HFFc6 (cell line): Measurements from ENCODE around the gene CARMIL1. TPM values are rescaled to one million over a fixed set of nuclear protein-coding genes. Genes with fewer than 3 reads are reported as not detected.
A peak's percentile ranks its signal among the peaks of the same experiment; 100 is the strongest.

Experiments
- DNase-seq: peaks from one replicate; pipeline ENCODE4 v3.0.0-alpha.2; 2018
- H3K27ac Mint-ChIP-seq: 2 replicates; pipeline ENCODE4 v1.8.0; 2020; ENCODE audit warnings: mild to moderate bottlenecking, mixed read lengths
- H3K27me3 Mint-ChIP-seq: 2 replicates; pipeline ENCODE4 v1.8.0; 2021; ENCODE audit warnings: mild to moderate bottlenecking, moderate library complexity, mixed read lengths; ENCODE audit not compliant: insufficient read depth
- H3K36me3 Mint-ChIP-seq: 2 replicates; pipeline ENCODE4 v1.8.0; 2021; ENCODE audit warnings: low read depth, mixed read lengths
- H3K4me1 Mint-ChIP-seq: 2 replicates; pipeline ENCODE4 v1.8.0; 2020; ENCODE audit warnings: low read depth, mixed read lengths
- H3K4me3 Mint-ChIP-seq: 2 replicates; pipeline ENCODE4 v1.8.0; 2020; ENCODE audit warnings: mild to moderate bottlenecking, moderate library complexity, mixed read lengths
- H3K9me3 Mint-ChIP-seq: 2 replicates; pipeline ENCODE4 v1.8.0; 2020; ENCODE audit warnings: mild to moderate bottlenecking, mixed read lengths
- total RNA-seq, 6 experiments: library from RNA; stranded (reverse); fragmentation: NEBNext Ultra II Directional; extraction: Animal tissue kit (Norgen Biotek cat#: 25700); gene quantifications; 2 replicates in 1 of 6; 3 replicates in 5 of 6; pipeline ENCODE4 v1.2.3, GENCODE V29; 2021
- TF ChIP-seq, protein P1 (sequence below): fragments of 200-600 bp; sonication (generic); IDR thresholded peaks from 2 replicates; pipeline ENCODE4 v1.5.0; 2021; ENCODE audit warnings: antibody characterized with exemption, mild to moderate bottlenecking

Gene CARMIL1
- total RNA-seq, 6 experiments from 2014 or later, result 12.2 to 15.6 (median 13.7) TPM

DNA sequence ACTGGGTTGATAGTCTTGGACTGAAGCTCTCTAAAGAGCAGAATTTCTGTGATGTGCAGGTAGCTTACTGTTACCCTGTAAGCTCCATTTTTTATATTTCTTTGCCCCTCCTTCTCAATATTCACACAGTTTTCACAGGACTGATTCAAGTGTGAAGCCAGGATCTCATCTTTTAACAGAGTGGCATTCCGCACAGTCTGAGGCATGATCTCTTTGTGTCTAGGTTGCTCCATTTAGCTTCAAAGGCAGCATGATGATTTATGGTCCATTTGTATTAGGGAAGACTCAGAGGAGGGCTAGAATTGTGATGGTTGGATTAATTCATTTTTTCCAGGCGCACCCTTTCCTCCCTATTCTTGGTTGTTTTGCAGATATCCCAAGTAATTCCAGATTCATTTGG is 43.5 kb downstream of the CARMIL1 start:
- TF ChIP-seq, protein P1, sequence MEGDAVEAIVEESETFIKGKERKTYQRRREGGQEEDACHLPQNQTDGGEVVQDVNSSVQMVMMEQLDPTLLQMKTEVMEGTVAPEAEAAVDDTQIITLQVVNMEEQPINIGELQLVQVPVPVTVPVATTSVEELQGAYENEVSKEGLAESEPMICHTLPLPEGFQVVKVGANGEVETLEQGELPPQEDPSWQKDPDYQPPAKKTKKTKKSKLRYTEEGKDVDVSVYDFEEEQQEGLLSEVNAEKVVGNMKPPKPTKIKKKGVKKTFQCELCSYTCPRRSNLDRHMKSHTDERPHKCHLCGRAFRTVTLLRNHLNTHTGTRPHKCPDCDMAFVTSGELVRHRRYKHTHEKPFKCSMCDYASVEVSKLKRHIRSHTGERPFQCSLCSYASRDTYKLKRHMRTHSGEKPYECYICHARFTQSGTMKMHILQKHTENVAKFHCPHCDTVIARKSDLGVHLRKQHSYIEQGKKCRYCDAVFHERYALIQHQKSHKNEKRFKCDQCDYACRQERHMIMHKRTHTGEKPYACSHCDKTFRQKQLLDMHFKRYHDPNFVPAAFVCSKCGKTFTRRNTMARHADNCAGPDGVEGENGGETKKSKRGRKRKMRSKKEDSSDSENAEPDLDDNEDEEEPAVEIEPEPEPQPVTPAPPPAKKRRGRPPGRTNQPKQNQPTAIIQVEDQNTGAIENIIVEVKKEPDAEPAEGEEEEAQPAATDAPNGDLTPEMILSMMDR, result no peak
- no peak overlapping the region for H3K4me3 Mint-ChIP-seq
- DNase-seq, result no peak
- peaks cover 28% of the 10 kb centered on the region for H3K4me1 Mint-ChIP-seq
- H3K36me3 Mint-ChIP-seq, result no peaks in the 10 kb centered on the region
- H3K27ac Mint-ChIP-seq, result no peak overlapping the region
- H3K9me3 Mint-ChIP-seq, result no peaks in the 10 kb centered on the region
- H3K27me3 Mint-ChIP-seq, result no peaks in the 10 kb centered on the region

DNA sequence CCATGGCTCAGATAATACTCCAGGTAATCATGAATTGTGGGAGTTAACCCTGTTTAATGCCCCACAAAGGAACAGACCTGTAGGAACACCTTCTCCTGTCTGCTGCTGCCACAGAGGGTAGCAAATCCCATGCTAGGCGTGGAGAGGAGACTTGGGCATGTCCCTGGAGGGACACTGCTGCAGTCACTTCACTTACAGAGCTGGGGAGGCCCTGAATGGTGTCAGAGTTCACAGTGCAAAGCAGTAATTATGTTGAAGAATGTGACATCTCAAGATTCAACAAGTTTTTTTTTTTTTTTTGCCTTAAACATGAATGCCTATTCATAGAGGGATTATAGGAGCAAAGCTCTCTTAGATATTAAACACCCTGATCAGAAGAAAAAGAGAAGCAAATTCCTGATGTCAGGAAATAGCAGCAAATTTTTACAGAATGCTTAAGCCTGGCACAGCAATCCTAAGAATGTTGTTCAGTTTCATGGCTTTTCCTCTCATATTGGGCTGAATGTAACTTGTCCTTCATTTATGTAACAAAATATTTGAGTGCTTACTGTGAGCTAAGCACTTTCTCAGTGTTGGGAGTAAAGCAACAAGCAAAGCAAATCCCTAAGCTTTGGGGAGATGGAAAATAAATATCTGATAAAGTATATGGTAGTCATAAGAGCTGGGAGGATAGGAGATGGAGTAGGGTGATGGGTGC is 45.0 kb downstream of the CARMIL1 start:
- H3K36me3 Mint-ChIP-seq, result no peaks in the 10 kb centered on the region
- no peaks in the 10 kb centered on the region for H3K27me3 Mint-ChIP-seq
- no peaks in the 10 kb centered on the region for H3K9me3 Mint-ChIP-seq
- H3K27ac Mint-ChIP-seq, result peak overlapping the region; percentile 31; the same call in 1 of the 2 replicates
- DNase-seq, result no peak
- peaks cover 28% of the 10 kb centered on the region for H3K4me1 Mint-ChIP-seq
- TF ChIP-seq, protein P1, result no peak
- no peak overlapping the region for H3K4me3 Mint-ChIP-seq

DNA sequence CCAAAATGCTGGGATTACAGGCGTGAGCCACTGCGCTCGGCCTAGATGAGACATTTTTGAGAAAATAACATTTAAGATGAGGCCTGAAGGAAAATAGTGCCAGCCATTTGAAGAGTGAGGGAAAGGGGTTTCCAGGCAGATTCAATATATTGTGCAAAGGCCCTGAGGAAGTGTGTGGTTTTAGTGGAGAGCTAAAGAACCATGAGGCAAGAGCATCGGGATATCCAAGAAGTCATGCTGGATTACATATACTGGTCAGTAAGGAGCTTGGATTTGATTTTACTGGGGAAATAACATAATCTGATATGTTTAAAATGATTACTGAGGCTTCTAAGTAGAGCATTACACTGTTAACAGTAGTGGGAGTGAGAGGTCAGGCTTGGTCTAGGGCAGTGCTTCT is 47.0 kb downstream of the CARMIL1 start:
- TF ChIP-seq, protein P1, result no peak
- Mint-ChIP-seq H3K4me1 (peaks cover 34% of the 10 kb centered on the region), H3K9me3 (no peaks in the 10 kb centered on the region), H3K27ac (no peak overlapping the region), H3K36me3 (no peaks in the 10 kb centered on the region), H3K4me3 (no peak overlapping the region), H3K27me3 (no peaks in the 10 kb centered on the region)
- no peak for DNase-seq

DNA sequence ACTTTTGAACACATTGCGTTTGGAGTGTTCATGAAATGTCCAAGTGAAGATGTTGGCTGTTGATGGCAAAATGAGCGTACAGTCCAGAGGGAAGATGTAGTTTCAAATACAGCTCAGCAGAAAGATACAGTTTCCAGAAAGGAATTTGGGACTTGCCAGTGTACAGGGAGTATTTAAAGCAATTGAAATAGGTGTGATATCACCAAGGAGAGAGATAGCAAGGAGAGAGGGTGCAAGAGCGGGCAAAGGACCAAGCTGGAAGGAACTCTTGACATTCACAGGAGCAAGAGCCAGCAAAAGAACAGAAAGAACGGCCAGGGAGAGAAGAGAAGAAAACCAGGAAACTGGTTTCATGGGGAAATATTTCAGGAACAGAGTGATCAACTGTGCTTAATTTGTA is 47.8 kb downstream of the CARMIL1 start:
- Mint-ChIP-seq H3K36me3 (no peaks in the 10 kb centered on the region), H3K4me3 (no peak overlapping the region), H3K27me3 (no peaks in the 10 kb centered on the region), H3K4me1 (peaks cover 41% of the 10 kb centered on the region), H3K9me3 (no peaks in the 10 kb centered on the region), H3K27ac (no peak overlapping the region)
- no peak for DNase-seq
- TF ChIP-seq, protein P1, result no peak

DNA sequence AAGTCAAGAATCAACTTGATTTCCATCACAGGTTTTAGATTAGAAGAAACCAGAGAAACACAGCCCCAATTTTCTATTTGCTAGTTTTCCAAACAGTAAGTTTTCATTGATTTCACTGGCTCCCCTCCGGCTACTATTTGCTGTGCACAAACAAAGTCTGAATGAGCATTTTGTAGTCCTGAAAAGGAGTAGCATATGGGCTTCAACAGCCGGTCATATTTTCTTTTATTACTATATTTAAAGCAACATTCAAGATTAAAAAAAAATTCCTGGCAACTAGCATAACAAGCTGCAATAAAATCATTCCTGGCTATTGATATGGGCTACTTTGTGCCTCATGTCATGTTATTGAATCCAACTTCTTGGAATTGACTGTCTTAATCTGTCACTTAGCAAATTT is 48.3 kb downstream of the CARMIL1 start:
- H3K36me3 Mint-ChIP-seq, result no peaks in the 10 kb centered on the region
- TF ChIP-seq, protein P1, result no peak
- H3K4me1 Mint-ChIP-seq, result peaks cover 45% of the 10 kb centered on the region
- no peak for DNase-seq
- H3K27ac Mint-ChIP-seq, result no peak overlapping the region
- H3K27me3 Mint-ChIP-seq, result no peaks in the 10 kb centered on the region
- H3K4me3 Mint-ChIP-seq, result no peak overlapping the region
- no peaks in the 10 kb centered on the region for H3K9me3 Mint-ChIP-seq
